HG03135 (cell line): Measurements from ENCODE around the gene LSG1.
"Not testable (repeated sequence)": the region's sequence is repeated elsewhere in the genome, so short reads cannot be mapped to it uniquely, and the experiment has no call there.

Source experiments
- ATAC-seq: cut with Tn5 transposase; IDR thresholded peaks from one replicate; pipeline ENCODE4 v1.9.1; 2021; ENCODE audit warnings: mild to moderate bottlenecking, moderate library complexity; ENCODE audit not compliant: unreplicated experiment

LSG1 gene

GRCh38 chr3:194619741-194620140, 52.2 kb downstream of the LSG1 start:
- no peak for ATAC-seq

- ATAC-seq = no peak
Observed at GRCh38 chr3:194618858-194619608, 53.0 kb downstream of the LSG1 start.

- ATAC-seq = no peak
Observed at GRCh38 chr3:194617827-194618226, 54.2 kb downstream of the LSG1 start.

GRCh38 chr3:194617143-194617671, 54.8 kb downstream of the LSG1 start:
- ATAC-seq = no peak

DNA sequence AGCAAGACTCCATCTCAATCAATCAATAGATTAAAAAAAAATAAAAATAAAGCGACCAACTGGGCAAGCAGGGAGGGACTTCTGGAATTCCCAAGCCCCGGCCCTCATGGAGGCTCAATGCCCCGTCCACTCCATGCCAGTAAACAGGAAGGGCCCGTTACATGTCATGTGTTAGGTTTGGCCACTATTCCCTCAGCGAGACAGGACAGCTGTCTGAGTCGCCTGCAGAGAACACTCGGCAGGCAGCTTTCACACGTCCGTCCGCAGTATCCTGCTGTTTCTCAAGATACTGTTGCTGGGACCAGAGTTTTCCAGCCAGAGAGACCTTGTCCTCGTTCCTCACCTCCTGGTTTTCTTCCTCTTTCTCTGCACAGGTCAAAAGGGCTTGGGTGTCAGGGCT, 56.8 kb downstream of the LSG1 start:
- no peak for ATAC-seq

DNA sequence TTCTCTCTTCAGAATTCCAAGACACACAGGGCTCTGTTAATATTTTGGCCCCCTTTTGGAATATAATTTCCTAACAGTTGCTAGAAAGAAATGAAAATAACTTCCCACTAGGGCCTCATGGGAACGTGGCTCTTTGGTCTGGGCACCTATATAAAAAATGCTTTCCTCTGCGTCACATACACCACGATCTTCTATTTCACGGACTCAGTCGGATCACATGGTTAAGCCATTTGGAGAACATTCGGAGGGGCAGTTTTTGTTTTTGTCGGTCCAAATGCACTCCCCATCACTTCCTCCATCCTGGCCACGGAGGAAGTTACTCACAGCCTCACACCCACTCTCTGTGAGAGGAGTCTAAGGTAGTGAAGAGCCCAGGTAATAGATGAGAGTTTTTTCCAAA, 59.8 kb downstream of the LSG1 start:
- no peak for ATAC-seq

- ATAC-seq = no peak
Observed at GRCh38 chr3:194610689-194611088, 61.3 kb downstream of the LSG1 start.

DNA sequence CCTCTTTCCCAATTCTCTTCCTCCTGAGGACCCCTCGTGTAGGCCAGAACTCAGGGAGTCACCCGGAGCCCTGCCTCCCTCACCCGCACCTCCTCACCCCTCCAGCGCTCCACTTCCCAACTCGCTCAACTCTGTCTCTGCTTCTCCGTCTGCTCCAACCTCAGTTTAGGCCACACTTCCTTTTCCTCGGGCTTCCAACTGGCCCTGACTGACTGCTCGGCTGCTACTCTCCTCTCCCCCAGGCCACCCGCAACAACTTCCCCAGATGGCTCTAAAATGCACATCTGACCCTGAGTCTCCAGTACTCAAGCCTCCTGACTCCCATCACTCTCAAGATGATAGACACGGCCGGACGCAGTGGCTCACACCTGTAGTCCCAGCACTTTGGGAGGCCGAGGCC, 62.4 kb downstream of the LSG1 start:
- ATAC-seq = no peak

DNA sequence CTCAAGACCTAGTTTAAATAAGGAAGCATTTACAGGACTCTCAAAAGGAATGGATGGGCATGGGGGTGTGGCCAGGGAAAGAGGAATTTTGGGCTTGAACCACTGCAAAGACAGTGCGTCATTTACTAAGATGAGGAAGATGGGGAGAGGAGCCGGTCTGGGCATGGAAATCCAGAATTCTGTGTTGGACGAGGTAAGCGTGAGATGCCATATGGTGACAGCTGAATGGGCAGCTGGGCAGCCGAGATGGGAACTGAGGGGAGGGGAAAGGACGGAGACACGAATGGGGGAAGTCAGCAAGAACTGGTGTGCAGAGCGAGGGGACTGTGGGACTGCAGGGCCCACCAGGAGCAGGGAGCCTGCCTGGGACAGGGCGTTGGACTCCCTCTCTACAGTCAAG, 63.0 kb downstream of the LSG1 start:
- no peak for ATAC-seq

DNA sequence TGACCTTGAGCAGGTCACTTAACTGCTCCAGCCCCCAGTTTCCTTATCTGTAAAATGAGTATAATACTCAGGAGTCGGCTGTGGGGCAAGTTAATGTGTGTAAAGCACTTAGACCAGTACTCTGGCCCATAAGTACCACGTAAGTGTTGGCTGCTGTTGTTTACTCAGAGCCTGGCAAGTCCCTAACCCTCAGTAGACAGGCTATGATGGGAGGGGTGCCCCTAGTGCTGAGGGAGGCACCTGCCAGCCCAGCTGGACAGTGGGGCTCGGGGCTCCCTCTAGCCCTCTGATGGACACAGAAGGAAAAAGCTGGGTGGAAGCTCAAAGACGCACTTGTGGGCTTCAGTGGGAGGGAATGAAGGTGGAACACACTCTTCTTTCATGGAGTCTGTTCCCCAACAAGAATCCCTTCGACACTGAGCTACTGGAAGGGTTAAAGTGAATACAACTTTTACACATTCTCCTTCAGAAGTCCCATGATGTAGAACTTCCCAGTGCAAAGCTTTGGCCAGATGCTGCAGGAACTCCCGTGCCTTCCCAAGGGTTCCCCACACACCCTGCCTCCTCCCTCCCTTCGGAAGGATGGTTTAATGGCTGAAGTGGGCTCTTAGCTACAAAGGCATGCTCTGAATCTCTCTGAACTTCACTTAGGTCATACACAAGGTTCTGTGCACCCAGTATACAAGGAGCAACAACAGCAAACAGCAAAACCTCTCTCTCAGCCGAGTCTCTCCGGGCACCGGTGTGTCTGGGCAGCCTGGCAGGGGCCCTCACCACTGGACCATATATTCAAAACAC, 64.2 kb downstream of the LSG1 start:
- no peak for ATAC-seq

- ATAC-seq = no peak
Observed at GRCh38 chr3:194606941-194607340, 65.0 kb downstream of the LSG1 start.

DNA sequence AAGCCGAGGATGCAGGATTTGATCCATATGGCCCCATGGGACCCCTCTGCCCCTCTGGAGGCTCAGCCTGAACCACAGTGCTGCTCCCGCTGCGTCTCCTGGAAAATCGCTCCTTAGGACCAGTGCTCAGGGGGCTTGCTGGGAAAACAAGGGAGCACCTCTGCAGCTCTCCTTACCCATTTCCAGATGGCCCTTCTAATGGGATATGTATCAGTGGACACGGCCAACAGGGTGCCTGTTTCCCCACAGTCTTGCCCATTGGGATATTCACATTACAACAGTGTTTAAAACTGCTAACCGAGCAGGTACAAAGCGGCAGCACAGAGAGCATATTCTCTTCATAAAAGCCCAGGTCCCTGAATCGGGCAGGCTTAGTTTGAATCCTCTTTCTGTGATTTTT, 65.8 kb downstream of the LSG1 start:
- ATAC-seq = no peak

DNA sequence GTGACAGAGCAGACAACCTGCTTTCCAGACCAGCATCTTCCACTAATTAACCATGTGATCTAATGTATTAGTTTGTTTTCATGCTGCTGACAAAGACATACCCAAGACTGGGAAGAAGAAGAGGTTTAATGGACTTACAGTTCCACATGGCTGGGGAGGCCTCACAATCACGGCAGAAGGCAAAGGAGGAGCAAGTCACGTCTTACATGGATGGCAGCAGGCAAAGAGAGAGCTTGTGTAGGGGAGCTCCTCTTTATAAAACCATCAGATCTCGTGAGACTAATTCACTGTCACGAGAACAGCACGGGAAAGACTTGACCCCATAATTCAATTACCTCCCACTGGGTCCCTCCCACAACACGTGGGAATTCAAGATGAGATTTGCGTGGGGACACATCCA, 66.7 kb downstream of the LSG1 start:
- not testable (repeated sequence) for ATAC-seq

DNA sequence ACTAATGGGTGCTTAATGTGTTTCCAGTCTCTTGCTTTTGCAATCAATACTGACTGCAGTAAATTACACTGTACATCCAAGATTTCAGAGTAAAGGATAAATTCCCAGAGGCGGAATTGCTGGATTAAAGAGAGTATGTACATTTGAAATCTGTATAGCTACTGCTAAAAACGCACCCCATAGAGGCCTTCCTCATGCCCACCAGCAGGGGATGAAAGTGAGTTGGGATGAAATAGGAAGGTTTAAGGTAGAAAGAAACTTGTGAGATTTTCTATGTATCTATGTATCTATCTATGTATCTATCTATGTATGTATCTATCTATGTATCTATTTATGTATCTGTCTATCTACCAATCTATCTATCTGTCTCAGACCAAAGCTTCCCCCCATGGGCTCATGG, 67.2 kb downstream of the LSG1 start:
- no peak for ATAC-seq

DNA sequence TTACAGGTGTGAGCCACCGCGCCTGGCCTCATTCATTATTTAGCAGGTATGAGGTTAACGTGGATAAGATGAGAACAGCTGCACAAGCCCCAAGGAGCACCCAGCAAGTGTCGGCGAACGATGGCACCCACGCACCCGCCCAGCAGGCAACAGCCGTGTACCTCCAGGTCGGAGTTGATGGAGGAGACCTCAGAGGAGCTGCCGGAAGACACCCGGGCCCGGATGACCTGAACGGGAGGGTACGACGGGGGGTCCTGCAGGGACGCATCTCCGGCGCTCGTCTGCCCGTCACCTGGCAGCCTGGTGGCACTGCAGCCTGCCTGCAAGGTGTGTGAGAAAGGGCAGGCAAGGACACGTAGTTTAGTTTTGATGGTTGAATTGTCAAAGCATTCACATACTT, 67.9 kb downstream of the LSG1 start:
- no peak for ATAC-seq

GRCh38 chr3:194602669-194603171, 69.3 kb downstream of the LSG1 start:
- no peak for ATAC-seq

- ATAC-seq = no peak
Observed at GRCh38 chr3:194598771-194599557, 73.0 kb downstream of the LSG1 start.

DNA sequence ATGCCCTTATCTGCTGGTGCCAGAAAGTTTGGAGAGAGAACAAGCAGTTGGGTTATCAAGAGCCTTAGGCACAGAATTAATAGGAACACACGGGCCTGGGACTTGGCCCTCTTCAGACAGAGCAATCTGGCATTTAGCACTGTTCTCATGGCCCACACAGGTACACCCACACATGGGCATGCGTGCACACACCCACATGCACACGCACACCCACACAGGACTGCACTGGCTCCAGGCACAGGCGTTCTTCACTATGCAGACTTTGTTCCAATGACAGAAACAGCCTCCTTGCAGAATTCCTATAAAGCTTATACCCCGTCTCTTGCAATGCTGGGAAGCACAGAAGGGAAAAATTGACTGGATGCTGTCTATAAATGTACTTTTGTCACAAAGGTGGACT, 75.1 kb downstream of the LSG1 start:
- no peak for ATAC-seq

DNA sequence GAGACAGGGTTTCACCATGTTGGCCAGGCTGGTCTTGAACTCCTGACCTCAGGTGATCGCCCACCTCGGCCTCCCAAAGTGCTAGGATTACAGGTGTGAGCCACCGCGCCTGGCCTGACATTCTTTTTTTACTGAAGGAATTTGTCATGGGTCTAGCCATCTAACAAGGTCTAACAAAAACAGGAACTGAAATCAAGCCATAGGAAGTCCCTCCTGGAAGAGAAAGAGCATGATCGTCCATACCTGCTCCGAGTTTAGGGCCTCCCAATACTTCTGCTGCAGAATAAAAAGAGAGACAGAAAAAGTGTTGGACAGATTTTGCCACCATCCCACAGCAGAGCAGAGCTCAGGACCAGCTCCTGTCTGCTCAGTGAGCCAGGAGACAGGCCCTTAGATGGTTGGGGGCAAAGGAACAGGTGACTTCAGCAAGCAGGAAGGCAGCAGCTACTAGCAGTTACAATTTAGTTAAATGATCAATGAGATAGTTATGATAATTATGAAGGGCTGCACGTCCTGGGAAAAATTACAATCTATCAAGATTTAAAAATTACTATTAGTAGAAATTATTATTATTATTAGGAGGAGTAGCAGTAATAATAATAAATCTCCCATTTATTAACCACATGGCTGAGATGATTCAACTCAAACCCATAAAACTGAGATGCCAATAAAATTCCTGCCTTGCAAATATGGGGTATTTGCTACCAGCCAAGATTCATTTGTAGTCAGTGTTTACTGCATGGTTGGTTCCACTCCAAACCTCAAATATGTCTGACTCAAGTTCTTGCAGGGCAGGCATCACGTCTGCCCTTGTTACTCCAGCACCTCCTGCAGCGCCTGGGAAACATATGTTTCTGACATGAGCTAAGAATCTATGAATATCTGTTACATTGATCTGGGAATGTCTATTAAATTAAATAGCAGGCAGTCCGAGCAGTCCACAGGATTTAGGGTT, 78.9 kb downstream of the LSG1 start:
- ATAC-seq = no peak
